Ascending aorta (tissue), 2 donors: ENCODE data around the gene GNG4. TPM values are rescaled to one million over a fixed set of nuclear protein-coding genes. Genes with fewer than 3 reads are reported as not detected.
"Not testable (repeated sequence)": the region's sequence is repeated elsewhere in the genome, so short reads cannot be mapped to it uniquely, and the experiment has no call there.

ENCODE experiments used
- DNase-seq, 2 donors: peaks; one replicate each; pipeline ENCODE4 v3.0.0-alpha.2; 2019; ENCODE audit warnings: low spot score in 2 of 2
- H3K27ac ChIP-seq, 2 donors: fragments of 200-600 bp; sonication (generic); one replicate each; pipeline ENCODE4 v1.5.1; 2016 to 2017; ENCODE audit warnings: mild to moderate bottlenecking in 1 of 2
- H3K27me3 ChIP-seq: fragments of 200-600 bp; sonication (generic); one replicate; pipeline ENCODE4 v1.5.1; 2017
- H3K36me3 ChIP-seq, 2 donors: fragments of 200-600 bp; sonication (generic); one replicate each; pipeline ENCODE4 v1.5.1; 2016
- H3K4me1 ChIP-seq, 2 donors: fragments of 200-600 bp; sonication (generic); one replicate each; pipeline ENCODE4 v1.5.1; 2016 to 2017; ENCODE audit warnings: mild to moderate bottlenecking in 1 of 2
- H3K4me3 ChIP-seq, 2 donors: fragments of 200-600 bp; sonication (generic); one replicate each; pipeline ENCODE4 v1.5.1; 2016 to 2017; ENCODE audit warnings: mild to moderate bottlenecking in 1 of 2
- H3K9me3 ChIP-seq, 2 donors: fragments of 200-600 bp; sonication (generic); one replicate each; pipeline ENCODE4 v1.5.1; 2016
- CTCF ChIP-seq, 3 experiments: fragments of 200-600 bp in 2 of 3; fragments of 450-650 bp in 1 of 3; sonication (generic) in 2 of 3; IDR thresholded peaks; one replicate each; pipeline ENCODE4 v1.5.1; 2016 to 2019; ENCODE audit warnings: antibody characterized with exemption in 3 of 3, mild to moderate bottlenecking in 1 of 3, moderate library complexity in 1 of 3
- intact Hi-C: fragments of 100-400 bp; cut with DNase I; formaldehyde crosslinking; loops from one replicate; pipeline ENCODE4 v1.15.1; 2023
- total RNA-seq: library from RNA; depleted of rRNA; stranded (reverse); fragments of >200 nt; gene quantifications from one replicate; pipeline ENCODE4 v1.1.0, GENCODE V29; 2016

Gene GNG4
- total RNA-seq, 1 donor from 2014 or later, result not detected

GRCh38 chr1:235582130-235582529, 67.5 kb downstream of the GNG4 start:
- H3K4me1 ChIP-seq, result no peaks in the 10 kb centered on the region
- no peaks in the 10 kb centered on the region for H3K36me3 ChIP-seq
- no peak overlapping the region for H3K4me3 ChIP-seq
- no peak overlapping the region for H3K27ac ChIP-seq
- no peak for TF ChIP-seq CTCF (IDR thresholded peaks at IDR 0.05)
- no peak for DNase-seq
- no peaks in the 10 kb centered on the region for H3K9me3 ChIP-seq
- H3K27me3 ChIP-seq, result no peaks in the 10 kb centered on the region
- intact Hi-C loops, result no loop called here

- H3K27ac ChIP-seq, result no peak overlapping the region
- H3K4me3 ChIP-seq, result no peak overlapping the region
- DNase-seq, result no peak
- intact Hi-C loops, result no loop called here
- no peak for TF ChIP-seq CTCF (IDR thresholded peaks at IDR 0.05)
- H3K4me1 ChIP-seq, result no peaks in the 10 kb centered on the region
- no peaks in the 10 kb centered on the region for H3K36me3 ChIP-seq
- no peaks in the 10 kb centered on the region for H3K27me3 ChIP-seq
- no peaks in the 10 kb centered on the region for H3K9me3 ChIP-seq
Observed at GRCh38 chr1:235579891-235580290, 69.7 kb downstream of the GNG4 start.

DNA sequence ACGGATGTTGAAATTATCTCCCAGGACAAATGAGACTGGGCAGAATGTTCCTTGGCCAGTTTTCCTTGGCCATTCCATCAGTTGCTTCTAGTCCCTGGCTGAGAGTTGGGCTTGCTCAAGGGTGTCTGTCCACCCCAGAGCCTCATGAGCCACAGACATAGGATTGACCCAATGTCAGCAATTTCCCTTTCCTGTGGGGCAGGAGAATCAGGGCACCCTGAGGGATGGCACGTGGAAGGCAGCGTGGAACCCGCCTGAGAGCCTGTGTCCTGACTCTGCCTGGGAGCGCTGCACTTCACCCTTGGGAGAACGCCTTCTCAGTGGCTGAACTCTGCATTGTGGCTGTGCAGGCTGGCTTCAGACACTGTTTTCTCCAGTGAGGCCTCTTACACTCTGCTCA, 74.0 kb downstream of the GNG4 start:
- Histone ChIP-seq H3K36me3 (no peaks in the 10 kb centered on the region), H3K27me3 (no peaks in the 10 kb centered on the region), H3K9me3 (no peaks in the 10 kb centered on the region), H3K27ac (no peak overlapping the region), H3K4me1 (no peaks in the 10 kb centered on the region), H3K4me3 (no peak overlapping the region)
- no peak for DNase-seq
- no peak for TF ChIP-seq CTCF (IDR thresholded peaks at IDR 0.05)
- intact Hi-C loops, result no loop called here

DNA sequence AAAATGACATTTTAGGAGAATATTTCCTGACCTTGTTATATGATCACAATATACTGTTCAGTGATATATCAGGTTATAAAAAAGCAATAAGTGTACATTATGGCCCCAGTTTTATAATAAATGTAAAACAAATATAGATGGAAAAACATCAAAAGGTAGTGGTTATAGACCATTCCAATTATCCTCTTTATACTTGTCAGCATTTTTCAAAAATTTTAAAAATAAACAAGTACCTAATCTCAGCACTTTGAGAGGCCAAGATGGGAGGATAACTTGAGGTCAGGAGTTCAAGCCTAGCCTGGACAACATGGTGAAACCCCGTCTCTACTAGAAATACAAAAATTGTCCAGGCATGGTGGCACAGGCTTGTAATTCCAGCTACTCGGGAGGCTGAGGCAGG, 75.7 kb downstream of the GNG4 start:
- no peaks in the 10 kb centered on the region for H3K36me3 ChIP-seq
- DNase-seq, result no peak
- no peaks in the 10 kb centered on the region for H3K9me3 ChIP-seq
- no peaks in the 10 kb centered on the region for H3K4me1 ChIP-seq
- no peak for TF ChIP-seq CTCF (IDR thresholded peaks at IDR 0.05)
- intact Hi-C loops, result no loop called here
- H3K27me3 ChIP-seq, result no peaks in the 10 kb centered on the region
- no peak overlapping the region for H3K4me3 ChIP-seq
- H3K27ac ChIP-seq, result no peak overlapping the region

DNA sequence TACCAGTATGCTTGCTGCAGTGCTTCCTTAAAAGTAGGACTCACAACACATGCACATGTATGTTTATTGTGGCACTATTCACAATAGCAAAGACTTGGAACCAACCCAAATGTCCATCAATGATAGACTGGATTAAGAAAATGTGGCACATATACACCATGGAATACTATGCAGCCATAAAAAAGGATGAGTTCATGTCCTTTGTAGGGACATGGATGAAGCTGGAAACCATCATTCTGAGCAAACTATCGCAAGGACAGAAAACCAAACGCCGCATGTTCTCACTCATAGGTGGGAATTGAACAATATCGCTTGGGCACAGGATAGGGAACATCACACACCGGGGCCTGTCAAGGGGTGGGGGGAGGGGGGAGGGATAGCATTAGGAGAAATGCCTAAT, 76.6 kb downstream of the GNG4 start:
- H3K27ac ChIP-seq, H3K9me3 ChIP-seq, H3K27me3 ChIP-seq, DNase-seq, intact Hi-C loops, H3K4me3 ChIP-seq, H3K4me1 ChIP-seq, H3K36me3 ChIP-seq: not testable (repeated sequence)

- Histone ChIP-seq H3K27me3 (no peaks in the 10 kb centered on the region), H3K4me3 (no peak overlapping the region), H3K9me3 (no peaks in the 10 kb centered on the region), H3K27ac (no peak overlapping the region), H3K36me3 (no peaks in the 10 kb centered on the region), H3K4me1 (no peaks in the 10 kb centered on the region)
- intact Hi-C loops, result no loop called here
- no peak for TF ChIP-seq CTCF (IDR thresholded peaks at IDR 0.05)
- DNase-seq, result no peak
Observed at GRCh38 chr1:235571482-235571881, 78.1 kb downstream of the GNG4 start.
